Activated CD4-positive, alpha-beta T cell treated with anti-CD3 and anti-CD28 coated beads, Interleukin-2, Interleukin-6, amounts not matched to agents 100 ng/mL and 50 ng/mL, durations not matched to agents 16 hours and 8 hours (primary cell): ENCODE data around the gene INSR.
"Not testable (repeated sequence)": the region's sequence is repeated elsewhere in the genome, so short reads cannot be mapped to it uniquely, and the experiment has no call there.

ENCODE experiments used
- DNase-seq: peaks from one replicate; pipeline ENCODE4 v3.0.0-alpha.2; 2020

The INSR gene

GRCh38 chr19:7188698-7189629 is 105.2 kb downstream of the INSR start:
- DNase-seq, result no peak

- no peak for DNase-seq
Observed at GRCh38 chr19:7187605-7188339, 106.4 kb downstream of the INSR start.

GRCh38 chr19:7182489-7182888 is 111.7 kb downstream of the INSR start:
- no peak for DNase-seq

GRCh38 chr19:7179917-7180306 is 114.3 kb downstream of the INSR start:
- DNase-seq, result no peak

- no peak for DNase-seq
Observed at GRCh38 chr19:7177926-7178325, 116.3 kb downstream of the INSR start.

- DNase-seq, result no peak
Observed at GRCh38 chr19:7176792-7177191, 117.4 kb downstream of the INSR start.

- DNase-seq, result no peak
Observed at GRCh38 chr19:7172794-7173193, 121.4 kb downstream of the INSR start.

GRCh38 chr19:7170983-7171382 is 123.2 kb downstream of the INSR start:
- DNase-seq, result no peak

GRCh38 chr19:7168941-7169340 is 125.3 kb downstream of the INSR start:
- DNase-seq, result no peak

- no peak for DNase-seq
Observed at GRCh38 chr19:7161292-7161691, 132.9 kb downstream of the INSR start.

GRCh38 chr19:7159105-7159933 is 134.9 kb downstream of the INSR start:
- no peak for DNase-seq

GRCh38 chr19:7153022-7153421 is 141.2 kb downstream of the INSR start:
- DNase-seq, result no peak

- DNase-seq, result no peak
Observed at GRCh38 chr19:7152568-7152967, 141.6 kb downstream of the INSR start.

- no peak for DNase-seq
Observed at GRCh38 chr19:7149956-7150705, 144.1 kb downstream of the INSR start.

GRCh38 chr19:7147119-7147675 is 147.0 kb downstream of the INSR start:
- DNase-seq, result not testable (repeated sequence)

- DNase-seq, result not testable (repeated sequence)
Observed at GRCh38 chr19:7146086-7146485, 148.1 kb downstream of the INSR start.

- no peak for DNase-seq
Observed at GRCh38 chr19:7145494-7145893, 148.7 kb downstream of the INSR start.

- DNase-seq, result no peak
Observed at GRCh38 chr19:7142771-7143170, 151.4 kb downstream of the INSR start.

GRCh38 chr19:7140137-7140536 is 154.1 kb downstream of the INSR start:
- no peak for DNase-seq

GRCh38 chr19:7139095-7139494 is 155.1 kb downstream of the INSR start:
- no peak for DNase-seq

GRCh38 chr19:7138402-7138801 is 155.8 kb downstream of the INSR start:
- no peak for DNase-seq

GRCh38 chr19:7137120-7137519 is 157.1 kb downstream of the INSR start:
- no peak for DNase-seq
